Upper lobe of right lung (tissue), 1 donor: ENCODE results near the gene GPANK1. TPM values are rescaled to one million over a fixed set of nuclear protein-coding genes. Genes with fewer than 3 reads are reported as not detected.

Experiments used
- ATAC-seq: fragments of 200-7000 bp; cut with Tn5 transposase; one replicate; pipeline ENCODE4 v1.9.1; 2020; ENCODE audit warnings: mild to moderate bottlenecking, moderate library complexity
- DNase-seq: peaks from one replicate; pipeline ENCODE4 v3.0.0-alpha.2; 2020
- H3K27ac ChIP-seq: fragments of 200-600 bp; one replicate; pipeline ENCODE4 v1.8.0; 2022
- H3K27me3 ChIP-seq: fragments of 200-600 bp; one replicate; pipeline ENCODE4 v1.8.0; 2022; ENCODE audit warnings: mild to moderate bottlenecking
- H3K36me3 ChIP-seq: fragments of 200-600 bp; one replicate; pipeline ENCODE4 v1.8.0; 2022
- H3K4me1 ChIP-seq: fragments of 200-600 bp; one replicate; pipeline ENCODE4 v1.8.0; 2022
- H3K4me3 ChIP-seq: fragments of 200-600 bp; one replicate; pipeline ENCODE4 v1.8.0; 2022; ENCODE audit warnings: mild to moderate bottlenecking
- H3K9me3 ChIP-seq: fragments of 200-600 bp; one replicate; pipeline ENCODE4 v1.8.0; 2022
- CTCF ChIP-seq: fragments of 200-600 bp; IDR thresholded peaks from one replicate; pipeline ENCODE4 v1.8.0; 2022; ENCODE audit warnings: antibody characterized with exemption
- intact Hi-C: fragments of 100-400 bp; cut with DNase I; formaldehyde crosslinking; loops from one replicate; pipeline ENCODE4 v1.11.0; 2022
- total RNA-seq: library from RNA; stranded (reverse); fragmentation: NEBNext Ultra II Directional; extraction: Animal tissue kit (Norgen Biotek cat#: 25700); gene quantifications from one replicate; pipeline ENCODE4 v1.2.1, GENCODE V29; 2021
- donor health status: DM: no; HTN: yes; CAD: no; lungs with severe emphysema.

Gene GPANK1
- total RNA-seq, 1 donor from 2014 or later, result 13.9 TPM

DNA sequence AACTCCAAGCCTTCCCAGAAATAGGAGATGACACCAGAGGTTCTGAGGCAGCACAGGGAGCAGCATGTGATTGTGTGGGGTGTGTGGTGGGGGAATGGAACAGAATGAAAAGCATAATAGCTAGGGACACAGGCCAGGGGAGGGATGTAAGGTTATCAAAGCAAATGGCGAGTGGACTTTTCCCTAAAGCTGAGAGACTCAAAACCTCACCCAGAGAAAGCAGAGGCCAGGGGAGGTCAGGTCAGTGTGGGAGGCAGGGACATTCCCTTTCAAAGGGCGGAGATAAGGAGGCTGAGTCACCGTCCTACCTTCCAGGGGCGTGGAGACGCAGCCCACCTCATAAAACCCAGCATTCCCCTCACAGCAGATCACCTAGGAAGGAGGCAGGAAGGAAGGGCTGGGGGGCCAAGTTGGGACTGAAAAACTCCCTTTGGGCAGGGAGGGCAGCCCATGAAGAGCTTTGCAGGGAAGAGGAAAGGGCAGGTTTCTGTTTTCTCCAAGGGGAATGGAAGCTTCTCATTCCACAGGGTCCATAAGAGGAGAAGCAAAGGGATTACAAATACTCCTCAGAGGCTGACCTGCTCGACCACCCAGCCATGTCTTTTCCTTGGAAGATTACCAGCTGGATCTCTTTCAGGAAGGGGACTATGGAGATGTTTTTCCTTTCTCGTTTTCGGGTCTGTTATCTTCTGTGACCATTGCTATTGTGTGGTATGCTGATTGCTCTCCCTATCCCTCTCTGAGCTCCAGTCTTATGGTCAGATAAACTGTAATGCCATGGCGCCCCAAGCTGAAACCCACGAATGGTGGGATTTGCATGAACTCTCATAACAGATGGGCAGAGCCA lies 25.7 kb upstream of the GPANK1 start:
- H3K4me1 ChIP-seq, result no peaks in the 10 kb centered on the region
- no peak for TF ChIP-seq CTCF
- H3K27ac ChIP-seq, result no peak overlapping the region
- DNase-seq (no peak), ATAC-seq (no peak)
- no peak overlapping the region for H3K4me3 ChIP-seq
- no peaks in the 10 kb centered on the region for H3K27me3 ChIP-seq
- no peaks in the 10 kb centered on the region for H3K9me3 ChIP-seq
- intact Hi-C loops, result loop anchor here (10.0 kb wide), 1 partner anchor 144 kb away; no protein-coding TSS in a partner anchor
- H3K36me3 ChIP-seq, result peaks cover 97% of the 10 kb centered on the region

- Histone ChIP-seq H3K4me1 (no peaks in the 10 kb centered on the region), H3K27me3 (no peaks in the 10 kb centered on the region), H3K36me3 (peaks cover 88% of the 10 kb centered on the region), H3K9me3 (no peaks in the 10 kb centered on the region), H3K4me3 (no peak overlapping the region), H3K27ac (no peak overlapping the region)
- ATAC-seq (no peak), DNase-seq (no peak)
- peak; percentile 25 for TF ChIP-seq CTCF
- intact Hi-C loops, result loop anchor here (10.0 kb wide), 1 partner anchor 145 kb away; no protein-coding TSS in a partner anchor
Measured at GRCh38 chr6:31689249-31690110, 24.7 kb upstream of the GPANK1 start.

DNA sequence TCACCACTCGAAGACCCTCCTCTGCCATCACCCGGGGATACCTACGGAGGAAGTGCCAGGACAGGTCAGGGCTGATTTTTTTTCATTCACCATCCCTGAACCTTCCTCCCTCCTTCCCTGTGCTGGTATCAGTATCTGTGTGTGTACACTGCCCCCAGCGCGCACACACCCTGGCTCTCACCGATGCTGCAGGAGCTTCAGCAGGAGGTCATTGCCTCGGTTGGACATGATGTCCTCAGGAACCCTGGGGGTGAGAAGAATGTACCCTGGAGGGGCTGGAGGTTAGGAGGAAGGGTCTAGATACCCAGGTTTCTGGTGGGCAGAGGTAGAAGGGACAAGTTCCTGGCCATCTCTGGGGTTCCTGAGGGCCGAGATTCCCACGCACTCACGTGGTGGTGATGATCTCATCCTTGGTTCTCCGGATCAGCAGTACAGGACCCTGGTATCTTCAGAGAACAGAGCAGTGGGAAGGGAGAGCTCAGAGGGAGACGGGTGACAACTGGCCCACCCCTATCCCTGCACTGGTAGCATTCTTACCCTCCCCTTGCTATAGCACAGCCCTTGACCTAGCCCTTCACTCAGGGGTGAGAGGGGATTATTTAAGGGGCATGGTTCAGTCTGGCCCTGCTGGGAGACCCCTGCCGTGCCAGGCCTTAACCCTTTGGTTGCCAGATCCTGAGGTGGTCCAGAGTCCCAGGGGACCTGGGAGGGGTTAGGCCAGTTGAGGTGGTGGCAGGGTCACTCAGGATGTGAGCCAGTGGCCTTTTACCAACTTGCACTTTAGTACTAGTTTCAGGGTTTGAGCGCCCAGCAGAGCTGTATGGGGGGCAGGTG lies 23.3 kb upstream of the GPANK1 start:
- intact Hi-C loops, result no loop called here
- H3K36me3 ChIP-seq, result peaks cover 74% of the 10 kb centered on the region
- TF ChIP-seq CTCF, result no peak
- no peak overlapping the region for H3K4me3 ChIP-seq
- no peaks in the 10 kb centered on the region for H3K9me3 ChIP-seq
- ATAC-seq, result no peak
- H3K27me3 ChIP-seq, result no peaks in the 10 kb centered on the region
- no peak overlapping the region for H3K27ac ChIP-seq
- DNase-seq, result no peak
- H3K4me1 ChIP-seq, result no peaks in the 10 kb centered on the region

GRCh38 chr6:31687321-31687720 lies 22.5 kb upstream of the GPANK1 start:
- H3K27ac ChIP-seq, result no peak overlapping the region
- intact Hi-C loops, result no loop called here
- H3K27me3 ChIP-seq, result no peaks in the 10 kb centered on the region
- H3K4me3 ChIP-seq, result no peak overlapping the region
- no peak for ATAC-seq
- no peak for DNase-seq
- H3K9me3 ChIP-seq, result no peaks in the 10 kb centered on the region
- TF ChIP-seq CTCF, result no peak
- H3K36me3 ChIP-seq, result peaks cover 66% of the 10 kb centered on the region
- H3K4me1 ChIP-seq, result peaks cover 3% of the 10 kb centered on the region

DNA sequence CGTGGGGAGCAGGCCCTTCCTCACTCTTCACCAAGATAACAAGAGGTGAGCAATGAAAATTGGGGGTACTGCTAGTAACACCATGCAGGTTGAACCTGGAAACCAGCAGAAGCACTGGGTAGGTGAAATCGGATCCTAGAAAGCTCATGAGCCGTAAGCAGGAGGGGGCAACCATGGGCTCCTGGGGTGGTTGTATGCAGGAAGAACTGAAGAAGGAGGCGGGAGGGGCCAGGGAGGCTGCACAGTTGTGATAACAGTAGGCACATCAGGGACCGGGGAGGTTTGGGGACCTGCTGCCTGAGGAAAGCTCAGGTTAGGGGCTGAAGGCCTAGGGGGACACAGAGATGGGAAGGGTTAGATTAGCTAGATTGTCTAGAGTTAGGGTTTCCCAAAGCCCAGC lies 21.7 kb upstream of the GPANK1 start:
- Histone ChIP-seq H3K4me1 (peaks cover 9% of the 10 kb centered on the region), H3K36me3 (peaks cover 58% of the 10 kb centered on the region), H3K9me3 (no peaks in the 10 kb centered on the region), H3K27me3 (no peaks in the 10 kb centered on the region), H3K27ac (no peak overlapping the region), H3K4me3 (no peak overlapping the region)
- intact Hi-C loops, result no loop called here
- ATAC-seq, result no peak
- DNase-seq, result no peak
- TF ChIP-seq CTCF, result no peak
